ENCODE data around the gene C20orf144. TPM values are rescaled to one million over a fixed set of nuclear protein-coding genes. Genes with fewer than 3 reads are reported as not detected.

Gene C20orf144
- total RNA-seq, 1 experiment from 2014 or later = not detected

DNA sequence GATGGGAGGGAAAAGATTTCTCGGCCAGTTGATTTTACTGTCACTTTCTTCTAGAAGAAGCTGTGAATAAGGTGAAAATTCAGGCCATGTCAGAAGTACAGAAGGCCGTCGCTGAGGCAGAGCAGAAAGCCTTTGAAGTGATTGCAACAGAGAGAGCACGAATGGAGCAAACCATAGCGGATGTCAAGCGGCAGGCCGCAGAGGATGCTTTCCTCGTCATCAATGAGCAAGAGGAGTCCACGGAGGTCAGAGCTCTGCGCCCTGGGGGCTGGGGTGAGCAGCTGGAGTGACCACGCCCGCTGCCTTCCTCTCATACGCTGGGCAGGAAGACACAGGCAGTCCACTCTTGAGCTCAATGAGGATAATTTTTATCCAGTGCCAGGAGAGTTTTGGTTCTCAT lies 21.8 kb upstream of the C20orf144 start:
- Histone ChIP-seq H3K4me3 (ENCODE audit: low read length) (no peak overlapping the region), H3K9me3 (ENCODE audit: low read length) (no peaks in the 10 kb centered on the region), H3F3A (ENCODE audit: low read length, unreplicated experiment) (no peaks in the 10 kb centered on the region), H3K79me2 (ENCODE audit: low read length) (no peaks in the 10 kb centered on the region), H4K20me1 (ENCODE audit: low read length) (no peaks in the 10 kb centered on the region), H3K9ac (ENCODE audit: low read length) (no peak overlapping the region), H3K27me3 (ENCODE audit: low read length) (no peaks in the 10 kb centered on the region), H3K36me3 (ENCODE audit: low read depth, low read length) (peaks cover 13% of the 10 kb centered on the region), H3K9me2 (replicated peaks; ENCODE audit: low read length) (no peaks in the 10 kb centered on the region), H3K4me2 (ENCODE audit: low read length) (no peak overlapping the region), H3K4me1 (ENCODE audit: insufficient read depth, low read length) (no peaks in the 10 kb centered on the region), H3K27ac (ENCODE audit: low read length) (no peak overlapping the region), H2AFZ (ENCODE audit: low read length) (no peak overlapping the region)
- TF ChIP-seq, protein P1, sequence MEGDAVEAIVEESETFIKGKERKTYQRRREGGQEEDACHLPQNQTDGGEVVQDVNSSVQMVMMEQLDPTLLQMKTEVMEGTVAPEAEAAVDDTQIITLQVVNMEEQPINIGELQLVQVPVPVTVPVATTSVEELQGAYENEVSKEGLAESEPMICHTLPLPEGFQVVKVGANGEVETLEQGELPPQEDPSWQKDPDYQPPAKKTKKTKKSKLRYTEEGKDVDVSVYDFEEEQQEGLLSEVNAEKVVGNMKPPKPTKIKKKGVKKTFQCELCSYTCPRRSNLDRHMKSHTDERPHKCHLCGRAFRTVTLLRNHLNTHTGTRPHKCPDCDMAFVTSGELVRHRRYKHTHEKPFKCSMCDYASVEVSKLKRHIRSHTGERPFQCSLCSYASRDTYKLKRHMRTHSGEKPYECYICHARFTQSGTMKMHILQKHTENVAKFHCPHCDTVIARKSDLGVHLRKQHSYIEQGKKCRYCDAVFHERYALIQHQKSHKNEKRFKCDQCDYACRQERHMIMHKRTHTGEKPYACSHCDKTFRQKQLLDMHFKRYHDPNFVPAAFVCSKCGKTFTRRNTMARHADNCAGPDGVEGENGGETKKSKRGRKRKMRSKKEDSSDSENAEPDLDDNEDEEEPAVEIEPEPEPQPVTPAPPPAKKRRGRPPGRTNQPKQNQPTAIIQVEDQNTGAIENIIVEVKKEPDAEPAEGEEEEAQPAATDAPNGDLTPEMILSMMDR (conservative IDR thresholded peaks at IDR 0.05; ENCODE audit: low read depth, low read length) = no peak
- no peak for TF ChIP-seq EZH2 (IDR thresholded peaks at IDR 0.05; ENCODE audit: low read length, unreplicated experiment)
- no peak for TF ChIP-seq EZH2phosphoT487 (IDR thresholded peaks at IDR 0.05; ENCODE audit: borderline replicate concordance, low read length)
- ChIA-PET POLR2A (ENCODE audit: unreplicated experiment) (no interaction called here), CTCF (interaction anchor here (0.6 kb wide), 1 partner anchor 10 kb away, joined by 6 read pairs; no protein-coding TSS in a partner anchor)
- DNase-seq = no peak
- no TSS peak for BruUV-seq (replicated peaks)
- intact Hi-C loops (cut with micrococcal nuclease) = no loop called here
- ATAC-seq = no peak

DNA sequence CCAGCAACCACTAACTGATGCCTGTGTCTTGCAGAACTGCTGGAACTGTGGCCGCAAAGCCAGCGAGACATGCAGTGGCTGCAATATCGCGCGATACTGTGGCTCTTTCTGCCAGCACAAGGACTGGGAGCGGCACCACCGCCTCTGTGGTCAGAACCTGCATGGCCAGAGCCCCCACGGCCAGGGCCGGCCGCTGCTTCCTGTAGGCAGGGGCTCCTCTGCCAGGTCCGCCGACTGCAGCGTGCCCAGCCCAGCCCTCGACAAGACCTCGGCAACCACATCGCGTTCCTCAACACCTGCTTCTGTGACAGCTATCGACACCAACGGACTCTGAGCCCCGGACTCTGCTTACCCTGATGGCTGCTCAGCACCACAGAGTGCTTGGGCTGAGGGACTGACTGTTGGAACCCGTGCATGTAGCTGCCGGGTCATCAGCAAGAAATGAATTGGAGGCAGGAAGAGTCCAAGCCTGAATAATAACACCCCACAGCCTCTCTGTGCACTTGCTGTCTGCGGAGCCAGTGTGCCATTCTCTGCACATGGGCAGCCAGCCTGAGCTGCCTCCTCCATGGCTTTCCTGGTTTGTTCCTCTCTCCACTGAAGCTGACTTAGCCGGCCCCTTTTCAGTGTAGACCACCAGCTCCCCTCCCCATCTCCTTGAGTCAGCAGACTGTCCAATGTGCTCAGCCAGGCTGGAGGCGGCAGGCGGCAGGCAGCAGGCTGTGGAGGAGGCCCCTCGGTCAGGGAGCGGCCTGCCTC lies 17.6 kb upstream of the C20orf144 start:
- no TSS peak for BruUV-seq (replicated peaks)
- no peaks in the 10 kb centered on the region for H3K79me2 ChIP-seq (ENCODE audit: low read length)
- POLR2A ChIA-PET (ENCODE audit: unreplicated experiment) = no interaction called here
- DNase-seq (no peak), ATAC-seq (no peak)
- TF ChIP-seq EZH2phosphoT487 (IDR thresholded peaks at IDR 0.05; ENCODE audit: borderline replicate concordance, low read length) (no peak), EZH2 (IDR thresholded peaks at IDR 0.05; ENCODE audit: low read length, unreplicated experiment) (no peak)
- TF ChIP-seq, protein P1 (conservative IDR thresholded peaks at IDR 0.05; ENCODE audit: low read depth, low read length) = no peak
- intact Hi-C loops (cut with micrococcal nuclease) = loop anchor here (5.0 kb wide), 2 partner anchors 82 to 127 kb away; no protein-coding TSS in a partner anchor
- peaks cover 15% of the 10 kb centered on the region for H3K36me3 ChIP-seq (ENCODE audit: low read depth, low read length)
- H3K9me2 ChIP-seq (replicated peaks; ENCODE audit: low read length) = no peaks in the 10 kb centered on the region
- H3K4me2 ChIP-seq (ENCODE audit: low read length) = no peak overlapping the region
- no peak overlapping the region for H2AFZ ChIP-seq (ENCODE audit: low read length)
- no peaks in the 10 kb centered on the region for H3F3A ChIP-seq (ENCODE audit: low read length, unreplicated experiment)
- no peak overlapping the region for H3K9ac ChIP-seq (ENCODE audit: low read length)
- H3K9me3 ChIP-seq (ENCODE audit: low read length) = no peaks in the 10 kb centered on the region
- no peaks in the 10 kb centered on the region for H4K20me1 ChIP-seq (ENCODE audit: low read length)
- H3K27me3 ChIP-seq (ENCODE audit: low read length) = no peaks in the 10 kb centered on the region
- peaks cover 21% of the 10 kb centered on the region for H3K4me1 ChIP-seq (ENCODE audit: insufficient read depth, low read length)
- H3K4me3 ChIP-seq (ENCODE audit: low read length) = no peak overlapping the region
- CTCF ChIA-PET = no interaction called here
- no peak overlapping the region for H3K27ac ChIP-seq (ENCODE audit: low read length)

DNA sequence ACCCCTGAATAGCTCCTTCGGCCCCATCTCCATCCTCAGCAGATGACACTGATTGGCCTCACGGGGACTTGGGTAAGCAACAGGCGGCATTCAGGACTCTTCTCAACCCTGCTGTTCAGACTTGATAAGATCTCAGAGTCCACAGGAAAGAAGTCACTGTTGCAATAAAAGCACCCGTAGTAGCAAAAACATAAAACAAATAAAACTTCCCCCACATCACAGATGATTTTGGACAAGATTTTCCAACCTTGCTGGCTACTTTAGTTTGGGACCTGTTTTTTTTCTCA lies 17.1 kb upstream of the C20orf144 start:
- Histone ChIP-seq H3K27ac (ENCODE audit: low read length) (no peak overlapping the region), H3K79me2 (ENCODE audit: low read length) (no peaks in the 10 kb centered on the region), H3K4me1 (ENCODE audit: insufficient read depth, low read length) (peaks cover 21% of the 10 kb centered on the region), H3K4me3 (ENCODE audit: low read length) (no peak overlapping the region), H3K9me2 (replicated peaks; ENCODE audit: low read length) (no peaks in the 10 kb centered on the region), H3F3A (ENCODE audit: low read length, unreplicated experiment) (no peaks in the 10 kb centered on the region), H3K27me3 (ENCODE audit: low read length) (no peaks in the 10 kb centered on the region), H3K36me3 (ENCODE audit: low read depth, low read length) (peaks cover 15% of the 10 kb centered on the region), H3K4me2 (ENCODE audit: low read length) (no peak overlapping the region), H4K20me1 (ENCODE audit: low read length) (no peaks in the 10 kb centered on the region), H2AFZ (ENCODE audit: low read length) (no peak overlapping the region), H3K9me3 (ENCODE audit: low read length) (no peaks in the 10 kb centered on the region), H3K9ac (ENCODE audit: low read length) (no peak overlapping the region)
- TF ChIP-seq, protein P1 (conservative IDR thresholded peaks at IDR 0.05; ENCODE audit: low read depth, low read length) = no peak
- TF ChIP-seq EZH2phosphoT487 (IDR thresholded peaks at IDR 0.05; ENCODE audit: borderline replicate concordance, low read length) (no peak), EZH2 (IDR thresholded peaks at IDR 0.05; ENCODE audit: low read length, unreplicated experiment) (no peak)
- DNase-seq (no peak), ATAC-seq (no peak)
- POLR2A ChIA-PET (ENCODE audit: unreplicated experiment) = no interaction called here
- no TSS peak for BruUV-seq (replicated peaks)
- intact Hi-C loops (cut with micrococcal nuclease) = loop anchor here (5.0 kb wide), 2 partner anchors 83 to 128 kb away; no protein-coding TSS in a partner anchor
- CTCF ChIA-PET = no interaction called here

Measured in PC-3 (cell line).